ENCODE measurements around the gene ZMYND19.

Gene ZMYND19

DNA sequence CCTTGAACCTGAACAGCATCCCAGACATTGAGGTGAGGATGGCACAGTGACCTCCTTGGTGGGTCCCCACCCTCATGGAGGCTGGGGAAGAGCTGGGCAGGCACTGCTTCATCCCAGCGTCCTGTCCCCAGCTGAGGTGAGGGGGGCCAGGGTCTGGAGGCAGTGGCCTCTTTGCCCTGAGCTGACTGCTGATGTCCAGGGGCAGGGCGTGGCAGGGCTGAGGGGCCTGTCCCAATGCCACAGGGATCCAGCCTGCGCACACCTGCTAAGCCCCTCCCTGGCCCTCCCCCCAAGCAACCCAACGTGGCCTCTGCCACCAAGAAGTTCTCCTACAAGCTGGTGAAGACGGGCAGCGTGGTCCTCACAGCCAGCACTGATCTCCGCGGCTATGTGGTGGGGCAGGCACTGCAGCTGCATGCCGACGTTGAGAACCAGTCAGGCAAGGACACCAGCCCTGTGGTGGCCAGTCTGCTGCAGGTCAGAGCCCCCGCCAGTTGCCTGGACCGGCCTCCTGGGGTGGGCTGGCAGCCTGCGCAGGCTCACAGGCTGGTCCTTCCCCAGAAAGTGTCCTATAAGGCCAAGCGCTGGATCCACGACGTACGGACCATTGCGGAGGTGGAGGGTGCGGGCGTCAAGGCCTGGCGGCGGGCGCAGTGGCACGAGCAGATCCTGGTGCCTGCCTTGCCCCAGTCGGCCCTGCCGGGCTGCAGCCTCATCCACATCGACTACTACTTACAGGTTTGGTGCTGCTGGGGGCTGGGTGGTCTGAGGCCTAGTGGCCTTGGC lies 23.6 kb upstream of the ZMYND19 start:
- no peak overlapping the region for H3K4me3 ChIP-seq (ENCODE audit: control insufficient read depth, low read depth, low read length)
- TF ChIP-seq, protein P1, sequence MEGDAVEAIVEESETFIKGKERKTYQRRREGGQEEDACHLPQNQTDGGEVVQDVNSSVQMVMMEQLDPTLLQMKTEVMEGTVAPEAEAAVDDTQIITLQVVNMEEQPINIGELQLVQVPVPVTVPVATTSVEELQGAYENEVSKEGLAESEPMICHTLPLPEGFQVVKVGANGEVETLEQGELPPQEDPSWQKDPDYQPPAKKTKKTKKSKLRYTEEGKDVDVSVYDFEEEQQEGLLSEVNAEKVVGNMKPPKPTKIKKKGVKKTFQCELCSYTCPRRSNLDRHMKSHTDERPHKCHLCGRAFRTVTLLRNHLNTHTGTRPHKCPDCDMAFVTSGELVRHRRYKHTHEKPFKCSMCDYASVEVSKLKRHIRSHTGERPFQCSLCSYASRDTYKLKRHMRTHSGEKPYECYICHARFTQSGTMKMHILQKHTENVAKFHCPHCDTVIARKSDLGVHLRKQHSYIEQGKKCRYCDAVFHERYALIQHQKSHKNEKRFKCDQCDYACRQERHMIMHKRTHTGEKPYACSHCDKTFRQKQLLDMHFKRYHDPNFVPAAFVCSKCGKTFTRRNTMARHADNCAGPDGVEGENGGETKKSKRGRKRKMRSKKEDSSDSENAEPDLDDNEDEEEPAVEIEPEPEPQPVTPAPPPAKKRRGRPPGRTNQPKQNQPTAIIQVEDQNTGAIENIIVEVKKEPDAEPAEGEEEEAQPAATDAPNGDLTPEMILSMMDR (IDR thresholded peaks at IDR 0.05; ENCODE audit: control insufficient read depth, insufficient read depth, low read depth, low read length, missing control alignments), result no peak
- no peak for DNase-seq (ENCODE audit: low read depth)

DNA sequence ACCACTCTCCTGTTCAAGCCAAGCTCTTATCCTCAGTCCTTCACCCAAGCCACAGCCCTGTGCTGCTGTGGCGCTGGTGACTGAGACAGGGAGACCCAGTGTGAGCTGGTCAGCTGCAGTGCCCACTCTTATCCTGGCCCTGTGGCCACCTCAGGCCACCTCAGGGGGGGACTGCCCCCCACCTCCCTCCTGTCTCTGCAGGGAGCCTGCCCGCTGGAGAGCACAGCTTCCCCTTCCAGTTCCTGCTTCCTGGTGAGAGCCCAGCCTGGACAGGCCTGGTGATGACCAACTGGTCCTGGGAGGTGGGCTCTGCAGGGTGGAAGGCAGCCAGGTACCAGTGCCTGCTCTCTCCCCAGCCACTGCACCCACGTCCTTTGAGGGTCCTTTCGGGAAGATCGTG lies 22.9 kb upstream of the ZMYND19 start:
- TF ChIP-seq, protein P1 (IDR thresholded peaks at IDR 0.05; ENCODE audit: control insufficient read depth, insufficient read depth, low read depth, low read length, missing control alignments), result no peak
- DNase-seq (ENCODE audit: low read depth), result no peak

DNA sequence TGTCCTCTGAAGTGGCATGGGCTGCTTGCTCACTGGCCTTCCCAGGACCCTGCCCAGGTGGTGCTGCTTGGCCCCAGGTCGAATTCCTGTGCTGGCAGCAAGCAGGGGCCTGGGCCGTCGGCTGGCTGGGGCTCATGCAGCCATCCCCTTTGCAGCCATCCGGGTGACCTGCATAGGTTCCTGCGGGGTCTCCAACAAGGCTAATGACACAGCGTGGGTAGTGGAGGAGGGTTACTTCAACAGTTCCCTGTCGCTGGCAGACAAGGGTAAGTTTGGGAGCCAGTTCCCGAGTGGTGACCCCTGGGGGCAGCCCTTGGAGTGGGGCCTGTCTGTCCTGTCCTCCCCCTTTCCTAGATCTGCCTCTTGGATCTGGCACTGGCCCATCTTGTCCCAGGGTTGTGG lies 22.4 kb upstream of the ZMYND19 start:
- TF ChIP-seq, protein P1 (IDR thresholded peaks at IDR 0.05; ENCODE audit: control insufficient read depth, insufficient read depth, low read depth, low read length, missing control alignments), result no peak
- no peak for DNase-seq (ENCODE audit: low read depth)
- no peak overlapping the region for H3K4me3 ChIP-seq (ENCODE audit: control insufficient read depth, low read depth, low read length)

More for the DNA sequence above, 22.9 kb upstream of the ZMYND19 start:
- H3K4me3 ChIP-seq (ENCODE audit: control insufficient read depth, low read depth, low read length), result no peak overlapping the region

DNA sequence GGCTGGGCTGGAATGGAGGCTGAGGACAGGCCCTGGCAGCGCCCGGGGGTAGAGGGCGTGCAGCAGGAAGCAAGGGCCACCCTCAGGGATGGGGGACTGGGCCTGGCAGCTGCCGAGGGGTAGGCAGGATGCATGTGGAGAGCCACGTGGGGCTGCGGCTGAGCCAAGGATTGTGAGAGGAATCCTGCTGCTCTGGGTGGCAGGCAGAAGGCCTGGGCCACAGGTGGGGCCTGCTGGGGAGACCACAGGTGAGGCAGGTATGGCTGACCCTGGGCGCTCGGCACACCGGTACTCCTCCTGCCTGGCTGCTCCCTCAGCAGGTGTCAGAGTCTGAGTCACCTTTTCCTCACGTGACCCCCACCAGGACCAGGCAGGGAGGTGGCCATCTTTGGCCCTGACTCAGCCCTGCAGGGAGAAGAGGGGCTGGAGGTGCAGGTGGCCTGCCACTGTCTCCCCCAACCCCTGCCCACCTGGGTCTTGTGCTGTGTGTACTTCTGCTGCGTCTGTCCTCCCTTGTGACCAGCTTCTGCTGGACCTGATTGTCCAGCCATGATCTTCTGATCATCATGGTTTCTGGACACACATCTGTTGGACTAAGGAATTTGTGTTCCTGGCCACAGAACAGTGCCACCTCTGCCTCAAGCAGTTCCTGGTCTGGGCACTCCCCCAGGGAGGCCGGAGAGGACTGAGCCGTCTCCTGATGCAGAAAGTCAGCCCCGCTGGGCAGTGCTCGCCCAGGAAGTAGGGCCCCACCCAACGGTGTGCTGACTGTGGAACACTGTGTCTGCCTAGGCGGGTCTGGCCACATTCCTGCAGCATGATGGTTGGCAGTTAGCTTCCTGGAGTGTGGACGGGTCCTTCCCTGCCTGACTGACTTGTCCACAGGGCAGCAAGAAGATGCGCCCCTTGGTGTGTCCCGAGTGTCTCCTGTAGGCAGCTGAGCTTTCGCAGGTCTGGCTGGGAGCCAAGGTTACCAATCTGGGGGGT lies 21.6 kb upstream of the ZMYND19 start:
- TF ChIP-seq, protein P1 (IDR thresholded peaks at IDR 0.05; ENCODE audit: control insufficient read depth, insufficient read depth, low read depth, low read length, missing control alignments), result no peak
- H3K4me3 ChIP-seq (ENCODE audit: control insufficient read depth, low read depth, low read length), result no peak overlapping the region
- DNase-seq (ENCODE audit: low read depth), result no peak

DNA sequence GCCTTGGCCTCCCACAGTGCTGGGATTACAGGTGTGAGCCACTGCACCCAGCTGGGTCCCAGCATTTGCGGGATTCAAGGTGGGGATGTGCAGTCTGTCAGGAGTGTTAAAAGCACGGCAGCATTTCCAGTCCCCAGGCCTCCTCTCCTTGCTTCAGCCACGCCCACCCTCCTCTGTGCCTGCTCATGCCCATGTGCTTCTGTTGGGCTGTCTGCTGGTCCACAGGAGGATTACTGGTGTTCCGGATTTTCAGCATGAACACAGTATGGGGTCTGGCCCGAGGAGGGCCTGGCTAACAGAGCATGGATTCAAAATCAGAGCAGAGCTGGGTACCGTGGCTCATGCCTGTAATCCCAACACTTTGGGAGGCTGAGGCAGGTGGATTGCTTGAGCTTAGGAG lies 20.6 kb upstream of the ZMYND19 start:
- TF ChIP-seq, protein P1 (IDR thresholded peaks at IDR 0.05; ENCODE audit: control insufficient read depth, insufficient read depth, low read depth, low read length, missing control alignments), result no peak
- DNase-seq (ENCODE audit: low read depth), result no peak
- H3K4me3 ChIP-seq (ENCODE audit: control insufficient read depth, low read depth, low read length), result no peak overlapping the region

DNA sequence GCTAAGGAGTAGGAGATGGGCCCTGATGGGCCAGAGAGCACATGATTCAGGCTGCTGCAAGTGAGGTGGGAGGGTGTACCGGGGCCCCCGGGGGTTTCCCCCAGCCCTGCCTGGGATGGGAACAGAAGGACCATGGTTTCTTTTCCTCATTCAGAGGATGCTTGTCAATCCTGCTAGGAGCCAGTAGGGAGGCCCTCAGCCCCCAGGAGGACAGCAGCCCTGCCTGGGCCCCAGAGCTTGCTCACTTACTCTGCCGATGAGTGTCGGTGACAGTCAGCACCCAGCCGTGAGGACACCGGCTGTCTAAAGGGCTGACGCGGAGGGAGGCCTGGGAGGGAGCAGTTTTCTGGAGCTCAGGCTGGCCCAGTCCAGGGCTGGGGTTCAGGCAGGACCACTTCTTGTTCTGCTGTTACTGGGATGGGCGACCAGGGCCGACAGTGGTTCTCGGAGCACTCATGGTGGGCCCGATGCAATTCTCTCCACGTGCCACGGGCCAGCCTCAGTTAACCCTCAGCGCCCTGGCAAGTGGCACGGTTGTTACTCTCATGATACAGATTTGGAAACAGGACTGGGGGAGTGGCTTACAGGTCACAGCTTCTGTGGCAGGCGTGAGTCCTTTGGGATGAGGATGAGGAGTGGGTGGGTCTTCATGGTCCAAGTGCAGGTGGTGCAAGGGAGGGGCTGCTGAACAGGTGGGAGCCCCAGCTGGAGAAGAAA lies 17.0 kb upstream of the ZMYND19 start:
- H3K4me3 ChIP-seq (ENCODE audit: control insufficient read depth, low read depth, low read length), result no peak overlapping the region; the same call in none of the 2 replicates
- no peak for DNase-seq (ENCODE audit: low read depth)
- TF ChIP-seq, protein P1 (IDR thresholded peaks at IDR 0.05; ENCODE audit: control insufficient read depth, insufficient read depth, low read depth, low read length, missing control alignments), result no peak
